ENCODE results near the gene DHFR2.
"Not testable (repeated sequence)": the region's sequence is repeated elsewhere in the genome, so short reads cannot be mapped to it uniquely, and the experiment has no call there.

Gene DHFR2

DNA sequence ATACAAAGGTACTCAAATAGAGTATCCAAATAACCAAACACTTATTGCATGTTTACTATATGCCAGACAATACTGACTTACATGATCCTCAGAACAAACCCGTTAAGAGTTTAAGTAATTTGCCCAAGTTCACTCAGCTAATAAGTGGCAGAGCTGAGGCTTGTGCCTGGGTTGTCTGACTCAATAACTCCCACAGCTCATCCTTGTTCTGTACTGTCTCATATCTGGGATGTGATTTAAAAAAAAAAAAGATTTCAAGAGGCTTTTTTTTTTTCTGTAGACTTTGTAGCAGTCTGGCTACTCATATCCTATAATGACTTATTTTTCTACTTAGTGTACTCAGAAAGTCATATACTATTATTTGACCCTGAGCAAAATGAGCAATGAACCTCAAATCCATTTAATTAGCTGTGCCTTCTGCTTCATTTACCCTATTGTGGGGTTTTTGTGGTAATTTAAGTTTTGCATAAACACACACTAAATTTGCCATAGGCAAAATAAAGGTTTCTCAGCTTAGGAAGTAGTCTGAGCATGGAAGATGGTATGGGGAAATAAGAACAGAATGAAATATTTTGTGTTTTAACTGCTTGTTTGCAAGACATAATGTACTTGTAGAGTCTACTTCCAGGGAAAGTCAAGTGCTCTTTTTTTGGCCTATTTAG, 3.2 kb upstream of the DHFR2 start:
- no peak for DNase-seq

- no peak for DNase-seq
Measured at GRCh38 chr3:94065122-94065521, 2.4 kb upstream of the DHFR2 start.

- DNase-seq = no peak
Measured at GRCh38 chr3:94064243-94064860, 1.6 kb upstream of the DHFR2 start.

DNA sequence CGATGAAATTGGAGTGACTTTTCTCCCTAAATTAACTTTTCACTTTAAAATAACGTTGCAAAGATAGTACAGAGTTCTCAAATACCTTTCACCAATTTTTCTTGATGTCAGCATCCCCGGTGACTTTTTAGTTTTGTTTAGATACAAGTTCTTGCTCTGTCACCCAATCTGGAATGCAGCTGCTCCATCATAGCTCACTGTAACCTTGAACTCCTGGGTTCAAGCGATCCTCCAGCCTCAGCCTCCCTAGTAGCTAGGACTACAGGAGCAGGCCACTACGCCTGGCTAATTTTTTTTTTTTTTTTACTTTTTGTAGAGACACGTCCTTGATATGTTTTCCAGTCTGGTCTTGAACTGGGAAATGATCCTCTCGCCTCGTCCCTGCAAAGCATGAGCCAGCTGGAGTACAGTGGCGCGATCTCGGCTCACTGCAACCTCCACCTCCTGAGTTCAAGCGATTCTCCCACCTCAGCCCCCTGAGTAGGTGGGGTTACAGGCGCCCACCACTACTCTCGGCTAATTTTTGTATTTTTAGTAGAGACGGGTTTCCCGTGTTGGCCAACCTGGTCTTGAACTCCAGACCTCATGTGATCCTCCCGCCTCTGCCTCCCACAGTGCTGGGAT, 892 bp upstream of the DHFR2 start:
- DNase-seq = no peak

- no peak for DNase-seq
Measured at GRCh38 chr3:94061297-94061696, 1.4 kb downstream of the DHFR2 start.

DNA sequence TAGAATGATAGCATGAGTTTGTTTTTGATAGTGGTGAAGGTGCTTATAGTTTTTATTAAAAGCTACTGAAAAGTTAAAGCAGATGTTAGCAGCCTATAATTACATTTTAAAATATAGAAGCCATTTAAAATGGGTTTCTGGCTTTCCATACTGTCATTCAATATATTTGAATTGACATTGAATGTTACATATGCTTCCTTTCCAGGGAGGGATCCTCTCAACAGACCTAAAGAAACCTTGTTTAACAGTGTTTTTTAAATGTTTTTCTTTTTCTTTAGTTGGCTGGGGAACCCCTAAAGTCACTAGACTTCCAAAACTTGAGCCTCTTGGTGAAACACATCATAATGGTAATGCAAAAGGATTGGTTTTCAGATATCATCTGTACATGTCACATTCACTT, 12.2 kb downstream of the DHFR2 start:
- no peak for DNase-seq

DNA sequence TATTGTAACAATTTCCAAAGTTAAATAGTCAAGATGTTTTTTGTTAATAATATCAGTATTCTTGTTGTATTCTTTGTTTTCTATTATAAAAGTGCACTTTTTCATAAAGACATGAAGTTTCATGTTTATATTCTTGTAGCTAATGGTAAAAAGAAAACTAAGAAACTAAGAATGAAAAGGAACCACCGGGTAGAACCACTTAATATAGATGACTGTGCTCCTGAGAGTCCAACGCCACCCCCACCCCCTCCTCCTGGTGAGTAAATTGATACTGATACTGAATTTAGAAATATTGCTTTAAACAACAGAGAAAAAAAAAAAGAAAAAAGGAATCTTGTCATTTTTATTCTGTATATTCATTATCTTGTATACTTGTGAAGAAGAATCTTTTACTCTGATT, 13.4 kb downstream of the DHFR2 start:
- DNase-seq = no peak

- DNase-seq = no peak
Measured at GRCh38 chr3:94046533-94046932, 16.2 kb downstream of the DHFR2 start.

GRCh38 chr3:94044100-94044936, 18.4 kb downstream of the DHFR2 start:
- DNase-seq = not testable (repeated sequence)

DNA sequence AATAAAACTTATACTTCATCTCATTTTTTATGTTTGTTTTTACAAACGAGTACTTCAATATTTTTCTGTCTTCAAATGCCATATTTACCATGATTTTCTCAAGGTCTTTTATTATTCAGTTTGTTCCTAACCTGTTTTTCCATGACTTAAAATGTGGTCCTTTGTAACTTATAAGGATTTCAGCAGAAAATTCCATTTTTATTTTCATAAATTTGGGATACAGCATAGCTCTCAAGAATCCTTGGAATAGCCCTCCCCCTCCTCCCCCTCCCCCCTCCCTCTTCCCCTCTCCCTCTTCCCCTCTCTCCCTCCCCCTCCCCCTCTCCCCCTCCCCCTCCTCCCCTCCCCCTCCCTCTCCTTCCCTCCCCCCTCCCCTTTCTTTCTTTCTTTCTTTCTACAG, 19.4 kb downstream of the DHFR2 start:
- no peak for DNase-seq

DNA sequence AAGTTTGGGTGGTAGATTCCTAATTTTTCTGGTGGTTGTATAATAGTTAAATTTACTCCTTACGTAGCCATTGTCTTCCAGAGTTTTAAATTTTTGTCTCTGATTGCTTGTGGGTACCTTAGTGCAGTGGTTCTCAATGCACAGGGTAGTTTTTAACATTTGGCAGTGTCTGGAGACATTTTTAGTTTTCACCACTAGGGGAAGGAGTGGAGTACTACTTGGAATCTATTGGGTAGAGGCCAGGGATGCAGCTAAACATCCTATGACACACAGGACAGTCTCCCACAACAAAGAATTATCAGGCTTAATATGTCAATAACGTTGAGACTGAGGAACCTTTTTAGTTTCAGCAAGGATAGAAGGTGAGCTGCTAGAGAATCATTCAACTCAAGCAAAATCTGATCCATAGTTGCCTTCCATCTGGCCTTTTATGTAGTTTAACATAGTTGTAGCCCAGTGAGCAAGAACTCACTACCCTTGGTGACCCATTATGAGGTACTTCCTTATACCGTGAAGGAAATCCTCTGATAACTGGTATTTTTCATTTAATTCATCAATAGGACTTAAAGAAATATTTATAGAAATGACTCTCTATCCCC, 25.7 kb downstream of the DHFR2 start:
- no peak for DNase-seq

DNA sequence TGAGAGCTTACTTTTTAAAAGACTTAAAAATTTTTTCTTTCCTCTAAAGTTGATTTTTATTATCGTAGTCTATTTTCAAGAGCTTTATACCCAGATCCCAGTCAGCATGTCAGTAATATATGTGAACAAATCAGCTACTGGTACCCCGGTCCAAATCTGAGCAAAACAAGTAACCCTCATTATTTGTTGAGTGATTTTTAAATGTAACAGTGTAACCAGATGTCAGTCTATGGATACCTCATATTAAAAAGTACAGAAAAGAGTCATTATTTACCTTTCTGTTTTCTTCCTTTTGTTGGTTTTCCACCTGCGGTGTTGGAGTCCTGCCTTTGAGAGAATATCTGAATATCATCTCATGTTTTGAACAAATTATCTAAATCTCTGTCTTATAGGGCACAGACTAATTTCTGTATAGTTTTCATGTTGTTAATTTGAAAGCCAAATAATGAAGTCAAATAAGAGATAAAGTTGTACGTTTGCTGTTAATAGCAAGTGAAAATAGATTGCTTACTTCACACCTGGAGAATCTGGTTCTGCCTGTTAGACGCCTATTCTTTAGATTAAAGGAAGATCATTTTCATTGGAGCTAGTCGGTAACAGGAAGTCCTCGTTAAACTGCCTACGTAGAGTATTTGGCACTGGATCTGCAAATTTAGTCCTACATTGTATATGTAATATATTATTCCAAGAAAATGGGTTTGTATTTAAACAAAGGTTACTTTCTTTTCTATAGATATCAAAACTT, 34.5 kb downstream of the DHFR2 start, which contains the start of gene STX19:
Gene STX19 (minus strand): TSS at position 505 of the 745 bp plus-strand sequence. CDS start 13,328 bp downstream, outside the sequence.
- DNase-seq = no peak

- DNase-seq = no peak
Measured at GRCh38 chr3:94026623-94027022, 36.1 kb downstream of the DHFR2 start.

DNA sequence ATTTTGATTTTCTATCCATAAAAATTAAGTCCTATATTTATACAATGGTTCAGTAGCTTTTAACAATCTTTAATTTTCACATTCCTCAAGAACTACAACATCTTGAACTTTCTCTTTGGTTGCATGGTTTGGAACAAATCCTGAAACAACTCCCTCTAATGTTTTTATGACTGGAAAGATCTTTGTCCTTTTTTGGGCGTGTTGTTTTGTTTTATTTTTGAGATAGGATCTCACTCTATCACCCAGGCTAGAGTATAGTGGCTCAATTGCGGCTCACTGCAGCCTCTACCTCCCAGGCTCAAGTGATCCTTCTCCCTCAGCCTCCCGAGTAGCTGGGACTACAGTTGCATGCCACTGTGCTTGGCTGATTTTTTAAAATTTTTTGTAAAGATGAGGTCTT, 38.3 kb downstream of the DHFR2 start:
- no peak for DNase-seq

DNA sequence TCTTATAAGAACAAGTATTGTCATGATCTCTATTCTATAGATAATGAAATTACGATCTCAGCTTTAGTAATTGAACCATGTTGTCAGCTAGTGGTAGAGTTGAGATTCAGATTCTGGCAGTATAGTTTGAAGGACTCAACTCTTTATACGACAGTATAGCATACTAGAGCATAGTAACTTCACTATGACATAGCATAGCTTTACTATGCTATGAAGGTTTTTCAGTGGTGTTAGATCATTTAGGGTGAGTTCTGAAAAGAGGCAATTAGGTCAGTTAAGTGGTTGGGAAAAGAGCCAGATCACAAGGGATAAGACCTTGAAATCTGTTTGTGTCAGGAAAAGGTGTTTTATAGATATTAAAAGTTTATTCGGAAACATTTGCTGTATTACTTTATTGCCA, 42.4 kb downstream of the DHFR2 start:
- no peak for DNase-seq

- DNase-seq = no peak
Measured at GRCh38 chr3:94019659-94020058, 43.1 kb downstream of the DHFR2 start.

DNA sequence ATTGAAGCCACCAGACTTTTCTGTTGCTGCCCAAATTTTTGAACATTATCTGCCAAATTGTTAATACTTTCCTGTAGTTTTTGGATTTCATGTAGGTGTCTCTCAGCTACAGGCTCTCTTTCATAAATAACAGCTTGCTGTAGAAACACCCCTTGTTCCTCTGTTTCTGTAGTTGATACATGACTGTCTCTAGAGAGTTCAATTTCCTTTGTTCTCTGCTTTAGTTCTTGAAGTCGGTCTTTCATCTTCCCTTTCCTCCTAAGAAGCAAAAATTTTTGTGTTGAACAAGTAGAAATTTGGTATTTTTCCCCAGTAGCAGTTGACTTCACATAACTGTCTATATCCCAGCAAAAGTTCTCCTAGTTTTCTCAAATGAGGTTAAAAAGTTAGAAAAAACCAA, 47.7 kb downstream of the DHFR2 start:
- no peak for DNase-seq

- no peak for DNase-seq
Measured at GRCh38 chr3:94012185-94012584, 50.5 kb downstream of the DHFR2 start.

- no peak for DNase-seq
Measured at GRCh38 chr3:94011233-94011711, 51.4 kb downstream of the DHFR2 start.

DNA sequence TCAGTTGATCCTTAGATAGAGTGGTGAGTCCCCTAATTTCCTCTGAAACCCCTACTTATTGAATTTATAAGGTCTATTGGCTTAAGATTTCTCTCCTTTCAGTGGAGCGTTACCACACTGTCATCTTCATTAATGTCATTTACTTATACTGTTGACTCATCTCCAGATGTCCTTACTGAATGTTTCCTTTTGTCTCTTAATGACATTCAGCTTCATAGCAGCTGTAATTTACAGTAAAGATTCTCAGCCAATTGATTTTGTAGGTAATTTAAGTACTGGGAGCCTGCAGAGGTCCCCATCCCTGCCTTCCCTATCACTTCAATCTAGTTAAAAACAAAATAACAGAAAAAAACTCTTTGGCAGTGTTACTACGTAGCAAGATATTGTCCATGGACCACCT, 53.1 kb downstream of the DHFR2 start:
- no peak for DNase-seq

GRCh38 chr3:94008253-94008652, 54.5 kb downstream of the DHFR2 start:
- DNase-seq = no peak

Data from anterior cingulate cortex (tissue), 58 donors.